H1 (cell line): Measurements from ENCODE around the gene MFAP3L. TPM values are rescaled to one million over a fixed set of nuclear protein-coding genes. Genes with fewer than 3 reads are reported as not detected.

Experiments used
- CTCF ChIA-PET: fragments of 300-600 bp; sonication (Branson Sonifier 250); formaldehyde crosslinking; loops from one replicate; lab custom pipeline; 2021; ENCODE audit not compliant: partially characterized antibody; lab: Charles Lee
- POLR2A ChIA-PET: fragments of 300-600 bp; sonication (Branson Sonifier 250); formaldehyde crosslinking; loops from one replicate; lab custom pipeline; 2021; ENCODE audit warnings: inconsistent platforms; ENCODE audit not compliant: partially characterized antibody; lab: Charles Lee
- DNase-seq, 2 experiments: peaks; one replicate each; pipeline versions ENCODE4 v3.0.0 to v3.0.0-alpha.2; 2010 to 2022; ENCODE audit warnings: low spot score in 2 of 2, low read depth in 1 of 2, mixed read lengths in 1 of 2
- FAIRE-seq: peaks from 2 replicates; lab custom pipeline; 2011; peaks lifted over from hg19 to GRCh38; lab: Jason Lieb, UNC
- H2AFZ ChIP-seq: 2 replicates; pipeline ENCODE4 v1.8.1; 2012; ENCODE audit warnings: low read length, inconsistent platforms
- H2AK5ac ChIP-seq: 2 replicates; pipeline ENCODE4 v1.6.1; 2013; ENCODE audit warnings: low read depth, low read length
- H2BK120ac ChIP-seq: replicated peaks from 2 replicates; pipeline ENCODE3; 2013; ENCODE audit warnings: low read depth, low read length, inconsistent platforms
- H2BK12ac ChIP-seq: 2 replicates; pipeline ENCODE4 v1.6.1; 2013; ENCODE audit warnings: low read depth, low read length
- H2BK15ac ChIP-seq: 2 replicates; pipeline ENCODE4 v1.6.1; 2013; ENCODE audit warnings: low read length
- H2BK20ac ChIP-seq: 2 replicates; pipeline ENCODE4 v1.6.1; 2013; ENCODE audit warnings: low read length
- H2BK5ac ChIP-seq: 2 replicates; pipeline ENCODE4 v1.6.1; 2013; ENCODE audit warnings: low read depth, low read length
- H3K14ac ChIP-seq: 2 replicates; pipeline ENCODE4 v1.6.1; 2013; ENCODE audit warnings: inconsistent platforms; ENCODE audit not compliant: insufficient read length
- H3K18ac ChIP-seq: 2 replicates; pipeline ENCODE4 v1.6.1; 2013; ENCODE audit warnings: low read length; ENCODE audit errors: extremely low read depth
- H3K23ac ChIP-seq: 2 replicates; pipeline ENCODE4 v1.6.1; 2013; ENCODE audit warnings: inconsistent platforms; ENCODE audit not compliant: insufficient read length
- H3K23me2 ChIP-seq: 2 replicates; pipeline ENCODE4 v1.6.1; 2013; ENCODE audit warnings: low read depth, low read length
- H3K27ac ChIP-seq: 2 replicates; pipeline ENCODE4 v1.6.1; 2011; ENCODE audit warnings: low read depth, low read length, inconsistent platforms
- H3K27me3 ChIP-seq, 4 experiments: replicated peaks in 1 of 4; 1 replicate in 1 of 4; 2 replicates in 3 of 4; pipeline versions ENCODE4 v1.6.1 to v1.8.1; 2011 to 2013; ENCODE audit warnings: low read length in 3 of 4, mild to moderate bottlenecking in 3 of 4, inconsistent platforms in 2 of 4, mixed read lengths in 2 of 4, moderate library complexity in 1 of 4; ENCODE audit not compliant: control insufficient read depth in 3 of 4, insufficient read depth in 3 of 4; ENCODE audit errors: extremely low read depth in 1 of 4
- H3K36me3 ChIP-seq, 4 experiments: 2 replicates each; pipeline versions ENCODE4 v1.6.1 to v1.8.1; 2011 to 2013; ENCODE audit warnings: mild to moderate bottlenecking in 4 of 4, low read length in 3 of 4, moderate library complexity in 2 of 4, control low read depth in 1 of 4, inconsistent platforms in 1 of 4; ENCODE audit not compliant: insufficient read depth in 4 of 4, control insufficient read depth in 2 of 4
- H3K4ac ChIP-seq: replicated peaks from 2 replicates; pipeline ENCODE3; 2013; ENCODE audit warnings: low read length, low read depth, mixed read lengths, inconsistent platforms; ENCODE audit not compliant: insufficient read length
- H3K4me1 ChIP-seq, 4 experiments: replicated peaks in 1 of 4; 1 replicate in 1 of 4; 2 replicates in 3 of 4; pipeline versions ENCODE4 v1.6.1 to v1.8.1; 2011 to 2013; ENCODE audit warnings: low read length in 3 of 4, inconsistent platforms in 2 of 4, mixed read lengths in 1 of 4; ENCODE audit not compliant: insufficient read depth in 4 of 4, control insufficient read depth in 3 of 4
- H3K4me2 ChIP-seq, 2 experiments: 2 replicates each; pipeline versions ENCODE4 v1.6.1 to v1.8.1; 2011 to 2013; ENCODE audit warnings: low read depth in 2 of 2, low read length in 2 of 2, control low read depth in 1 of 2, inconsistent platforms in 1 of 2, mild to moderate bottlenecking in 1 of 2; ENCODE audit not compliant: insufficient read depth in 1 of 2
- H3K4me3 ChIP-seq, 4 experiments: fragments of 200-600, 300-600 bp in 1 of 4; sonication (generic), shearing (Covaris generic), sonication (Bioruptor Twin) in 1 of 4; 2 replicates each; pipeline versions ENCODE4 v1.5.1 to v1.8.1; 2011 to 2016; ENCODE audit warnings: low read length in 4 of 4, low read depth in 3 of 4, control low read depth in 2 of 4, inconsistent platforms in 2 of 4, mild to moderate bottlenecking in 2 of 4, mixed read lengths in 1 of 4, moderate library complexity in 1 of 4; ENCODE audit not compliant: insufficient read depth in 2 of 4; ENCODE audit errors: extremely low read depth in 1 of 4
- H3K56ac ChIP-seq: replicated peaks from 2 replicates; pipeline ENCODE3; 2013; ENCODE audit warnings: low read depth, mild to moderate bottlenecking, mixed read lengths, low read length, inconsistent platforms; ENCODE audit not compliant: insufficient read length
- H3K79me1 ChIP-seq: 2 replicates; pipeline ENCODE4 v1.6.1; 2013; ENCODE audit warnings: low read depth, low read length, control low read depth
- H3K79me2 ChIP-seq, 2 experiments: 2 replicates each; pipeline versions ENCODE4 v1.6.1 to v1.8.1; 2012 to 2013; ENCODE audit warnings: low read length in 2 of 2, mild to moderate bottlenecking in 2 of 2, inconsistent platforms in 1 of 2; ENCODE audit not compliant: insufficient read depth in 2 of 2, control insufficient read depth in 1 of 2
- H3K9ac ChIP-seq, 4 experiments: replicated peaks in 1 of 4; 1 replicate in 1 of 4; 2 replicates in 3 of 4; pipeline versions ENCODE4 v1.6.1 to v1.8.1; 2011 to 2013; ENCODE audit warnings: low read depth in 3 of 4, low read length in 3 of 4, control low read depth in 2 of 4, mild to moderate bottlenecking in 2 of 4, moderate library complexity in 2 of 4, inconsistent platforms in 1 of 4; ENCODE audit errors: extremely low read depth in 1 of 4
- H3K9me3 ChIP-seq, 2 experiments: 2 replicates each; pipeline versions ENCODE4 v1.6.1 to v1.8.1; 2012 to 2013; ENCODE audit warnings: mild to moderate bottlenecking in 2 of 2, moderate library complexity in 2 of 2, control low read depth in 1 of 2, inconsistent platforms in 1 of 2, low read depth in 1 of 2, low read length in 1 of 2, mixed read lengths in 1 of 2; ENCODE audit not compliant: insufficient read depth in 2 of 2
- H4K20me1 ChIP-seq, 2 experiments: replicated peaks in 1 of 2; 2 replicates each; pipeline versions ENCODE3 to v1.8.1; 2011 to 2013; ENCODE audit warnings: inconsistent platforms in 2 of 2, low read length in 2 of 2, mild to moderate bottlenecking in 1 of 2; ENCODE audit not compliant: insufficient read depth in 2 of 2, control insufficient read depth in 1 of 2
- H4K5ac ChIP-seq: 2 replicates; pipeline ENCODE4 v1.6.1; 2013; ENCODE audit warnings: low read length, low read depth, mixed read lengths, inconsistent platforms; ENCODE audit not compliant: insufficient read length
- H4K8ac ChIP-seq: 2 replicates; pipeline ENCODE4 v1.8.0; 2013; ENCODE audit warnings: mild to moderate bottlenecking, moderate library complexity, low read length, inconsistent platforms; ENCODE audit not compliant: insufficient read depth; ENCODE audit errors: extremely low read depth
- H4K91ac ChIP-seq: replicated peaks from 2 replicates; pipeline ENCODE3; 2013; ENCODE audit warnings: low read length, mixed read lengths, inconsistent platforms; ENCODE audit not compliant: insufficient read length
- ATF3 ChIP-seq: IDR thresholded peaks from 2 replicates; pipeline ENCODE4 v1.6.1; 2011; ENCODE audit warnings: low read depth, mild to moderate bottlenecking, low read length; ENCODE audit not compliant: insufficient read depth
- CBX5 ChIP-seq: fragments of 300-800, 300-1000 bp; sonication (generic); IDR thresholded peaks from 2 replicates; pipeline ENCODE4 v1.7.1; 2016; ENCODE audit warnings: antibody characterized with exemption, low read length, low read depth
- EGR1 ChIP-seq: IDR thresholded peaks from 2 replicates; pipeline ENCODE4 v1.6.1; 2011; ENCODE audit warnings: low read depth, low read length, borderline replicate concordance
- NRF1 ChIP-seq: IDR thresholded peaks from 2 replicates; pipeline ENCODE4 v1.6.1; 2011; ENCODE audit warnings: mild to moderate bottlenecking, low read depth, low read length, improper control_type of control experiment
- PHF8 ChIP-seq: fragments of 200-600 bp; sonication (generic); conservative IDR thresholded peaks from 2 replicates; pipeline ENCODE4 v1.7.1; 2012; ENCODE audit warnings: low read depth, mild to moderate bottlenecking, inconsistent platforms, low read length, moderate library complexity
- POLR2A ChIP-seq, 2 experiments: IDR thresholded peaks; 1 replicate in 1 of 2; 2 replicates in 1 of 2; pipeline ENCODE4 v1.6.1; 2011; ENCODE audit warnings: low read depth in 2 of 2, low read length in 2 of 2, mild to moderate bottlenecking in 2 of 2; ENCODE audit errors: control extremely low read depth in 1 of 2
- RXRA ChIP-seq: IDR thresholded peaks from 2 replicates; pipeline ENCODE4 v1.6.1; 2011; ENCODE audit warnings: low read depth, mild to moderate bottlenecking, low read length, moderate library complexity; ENCODE audit not compliant: insufficient read depth
- SAP30 ChIP-seq: fragments of 300-600 bp; sonication (generic); IDR thresholded peaks from 2 replicates; pipeline ENCODE4 v1.7.1; 2012; ENCODE audit warnings: low read length, moderate library complexity, mild to moderate bottlenecking, inconsistent platforms; ENCODE audit not compliant: insufficient read depth, insufficient replicate concordance
- SIRT6 ChIP-seq: IDR thresholded peaks from one replicate; pipeline ENCODE4 v1.7.1; 2012; ENCODE audit warnings: low read length, inconsistent platforms
- SP1 ChIP-seq: IDR thresholded peaks from 2 replicates; pipeline ENCODE4 v1.6.1; 2011; ENCODE audit warnings: low read depth, low read length
- SRF ChIP-seq: IDR thresholded peaks from 2 replicates; pipeline ENCODE4 v1.6.1; 2011; ENCODE audit warnings: mild to moderate bottlenecking, low read depth, low read length, moderate library complexity
- TAF7 ChIP-seq: optimal IDR thresholded peaks from 2 replicates; pipeline ENCODE3; 2011; ENCODE audit warnings: low read depth, mild to moderate bottlenecking, inconsistent platforms, low read length, moderate library complexity, borderline replicate concordance
- TBP ChIP-seq: IDR thresholded peaks from 2 replicates; pipeline ENCODE4 v1.6.1; 2011; ENCODE audit warnings: low read depth, low read length, improper control_type of control experiment
- TEAD4 ChIP-seq: IDR thresholded peaks from 2 replicates; pipeline ENCODE4 v1.6.1; 2012; ENCODE audit warnings: low read depth, low read length, inconsistent platforms, mixed read lengths
- YY1 ChIP-seq: IDR thresholded peaks from 2 replicates; pipeline ENCODE4 v1.6.1; 2011; ENCODE audit warnings: low read depth, mild to moderate bottlenecking, low read length
- WGBS, 2 experiments: shearing (Covaris generic) in 1 of 2; methylation state at CpG; one replicate each; pipeline versions ENCODE4 v1.1.6 to v1.1.7; 2013 to 2015; ENCODE audit warnings: low lambda C conversion rate in 2 of 2, mixed read lengths in 2 of 2, inconsistent platforms in 1 of 2, low coverage in 1 of 2, missing lambda C conversion rate in 1 of 2; ENCODE audit not compliant: insufficient replicate concordance in 2 of 2, insufficient coverage in 1 of 2, insufficient read length in 1 of 2; ENCODE audit errors: extremely low coverage in 1 of 2, missing lambda C conversion rate in 1 of 2; 5-methylcytosine and 5-hydroxymethylcytosine counted together
- polyA plus RNA-seq, 7 experiments: library from polyadenylated mRNA; depleted of rRNA in 3 of 7; stranded (reverse) in 5 of 7; unstranded in 2 of 7; fragments of >200 nt in 5 of 7; fragments of 200-250 nt in 2 of 7; gene quantifications; 1 replicate in 5 of 7; 2 replicates in 1 of 7; 4 replicates in 1 of 7; pipeline versions ENCODE4 v1.2.1 to v1.2.3, GENCODE V29; 2011 to 2013; ENCODE audit warnings: missing spikeins in 2 of 7, mixed read lengths in 2 of 7
- total RNA-seq: library from RNA; stranded (reverse); fragmentation: NEBNext Ultra II Directional; extraction: Animal tissue kit (Norgen Biotek cat#: 25700); gene quantifications from 2 replicates; pipeline ENCODE4 v1.2.1, GENCODE V29; 2021

The MFAP3L gene
- total and polyA plus RNA-seq, 2 of the 8 experiments (the other 6 are each of a cell fraction or from before 2014, with no cell fraction given): 7.0 to 9.8 TPM

- Histone ChIP-seq H3K23ac (no peak overlapping the region), H3K4ac (no peak overlapping the region), H4K5ac (no peak overlapping the region), H2AK5ac (no peak overlapping the region), H3K9me3 (0 out of 4 replicates have a peak, but pooled peaks cover 0 to 2% of the 10 kb centered on the region in 2 experiments), H2BK120ac (no peak overlapping the region), H4K8ac (no peak overlapping the region), H4K20me1 (no peaks in the 10 kb centered on the region), H3K36me3 (no peaks in the 10 kb centered on the region; a peak in 1 of 8 replicates), H3K27ac (no peak overlapping the region), H2AFZ (no peak overlapping the region), H3K56ac (no peak overlapping the region), H3K4me2 (no peak overlapping the region), H3K4me3 (no peak overlapping the region), H3K14ac (no peak overlapping the region), H4K91ac (no peak overlapping the region), H2BK12ac (no peak overlapping the region), H3K23me2 (no peaks in the 10 kb centered on the region), H3K79me2 (no peaks in the 10 kb centered on the region), H3K79me1 (no peaks in the 10 kb centered on the region), H3K27me3 (no peaks in the 10 kb centered on the region), H3K18ac (no peak overlapping the region), H2BK20ac (no peak overlapping the region), H2BK5ac (no peak overlapping the region), H3K9ac (no peak overlapping the region), H3K4me1 (peaks cover 0 to 6% (median 0%) of the 10 kb centered on the region in 4 experiments; a peak in 2 of 7 replicates), H2BK15ac (no peak overlapping the region)
- CTCF ChIA-PET: interaction anchor here (0.6 to 2.8 kb wide), 4 partner anchors 22 to 1799 kb away, joined by 3 to 7 read pairs (median 4); no protein-coding TSS in a partner anchor
- POLR2A ChIA-PET: no interaction called here
- no peak for DNase-seq
- FAIRE-seq: no peak
- WGBS, 2 experiments: 93% methylated on average over 3 of the region's 3 CpGs; no CpG with 5 or more reads in 1 of the 2 experiments
- TF ChIP-seq CBX5: no peak
- no peak for TF ChIP-seq ATF3
- no peak for TF ChIP-seq YY1
- no peak for TF ChIP-seq SAP30
- no peak for TF ChIP-seq POLR2A (IDR thresholded peaks at IDR 0.05; ENCODE audit: control extremely low read depth in 1 of 2, low read depth in 2 of 2, low read length in 2 of 2)
- TF ChIP-seq TEAD4: no peak
- TF ChIP-seq NRF1: no peak
- no peak for TF ChIP-seq RXRA
- TF ChIP-seq SP1: no peak
- no peak for TF ChIP-seq TAF7
- no peak for TF ChIP-seq EGR1
- no peak for TF ChIP-seq SIRT6
- no peak for TF ChIP-seq TBP
- no peak for TF ChIP-seq SRF
- TF ChIP-seq PHF8: no peak
These were observed 77.9 kb downstream of the MFAP3L start for GRCh38 chr4:169948271-169948670.
